Measurements from ENCODE around the gene LRGUK. TPM values are rescaled to one million over a fixed set of nuclear protein-coding genes. Genes with fewer than 3 reads are reported as not detected.

Gene LRGUK
- total RNA-seq, 1 donor from 2014 or later: 0.22 TPM

- intact Hi-C loops (cut with DNase I): no loop called here
- no peak for DNase-seq (ENCODE audit: missing footprints)
- no peak for ATAC-seq
These were observed 48.9 kb downstream of the LRGUK start for GRCh38 chr7:134176037-134176350.

DNA sequence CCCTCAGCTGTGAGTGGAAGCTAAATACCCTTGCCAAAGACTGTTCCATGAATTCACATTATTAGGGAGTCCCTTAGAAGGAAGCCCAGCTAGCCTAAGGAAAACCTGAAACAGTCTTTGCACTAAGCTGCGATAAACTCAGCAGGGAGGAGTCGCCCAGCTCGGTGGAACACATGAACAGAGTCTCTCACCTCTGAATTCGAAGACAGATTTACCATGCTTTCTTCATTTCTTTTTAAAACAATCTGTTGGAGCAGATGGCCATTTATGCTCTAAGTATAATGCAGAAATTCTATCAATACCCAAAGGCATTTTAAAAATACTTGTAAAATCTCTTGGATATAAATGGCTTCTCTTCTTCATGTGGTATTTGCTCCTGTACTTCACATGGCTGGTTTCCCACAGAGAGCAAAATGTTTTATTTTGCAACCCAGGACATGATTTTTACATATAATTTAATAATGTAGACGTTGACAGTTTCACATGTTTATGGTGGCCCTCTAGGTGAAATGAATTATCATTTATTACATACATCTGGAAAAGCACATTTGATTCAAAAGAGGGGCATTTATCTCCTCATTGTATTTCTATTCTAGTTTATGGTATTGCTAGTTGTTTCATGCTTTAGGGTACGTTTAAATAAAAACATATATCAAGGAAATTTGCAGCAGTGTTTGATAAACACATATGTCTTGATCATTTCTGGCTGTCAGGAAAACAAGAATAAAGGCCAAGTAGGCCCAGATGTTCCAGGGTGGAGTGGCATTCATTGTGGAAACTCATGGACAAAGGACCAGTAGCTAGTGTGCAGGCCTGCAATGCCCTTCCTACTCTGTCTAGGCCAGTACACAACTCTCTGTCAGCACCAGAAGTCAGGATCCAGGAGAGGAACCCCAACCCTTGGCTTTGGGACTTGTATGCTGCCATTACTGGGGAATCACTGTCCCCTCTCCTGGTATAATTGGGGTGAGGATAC lies 52.2 kb downstream of the LRGUK start:
- intact Hi-C loops (cut with DNase I): no loop called here
- ATAC-seq: no peak
- DNase-seq (ENCODE audit: missing footprints): no peak

- ATAC-seq (no peak), DNase-seq (ENCODE audit: missing footprints) (no peak)
- intact Hi-C loops (cut with DNase I): no loop called here
These were observed 53.2 kb downstream of the LRGUK start for GRCh38 chr7:134180376-134180775.

GRCh38 chr7:134182078-134182477 lies 54.9 kb downstream of the LRGUK start:
- ATAC-seq (no peak), DNase-seq (ENCODE audit: missing footprints) (no peak)
- intact Hi-C loops (cut with DNase I): no loop called here

DNA sequence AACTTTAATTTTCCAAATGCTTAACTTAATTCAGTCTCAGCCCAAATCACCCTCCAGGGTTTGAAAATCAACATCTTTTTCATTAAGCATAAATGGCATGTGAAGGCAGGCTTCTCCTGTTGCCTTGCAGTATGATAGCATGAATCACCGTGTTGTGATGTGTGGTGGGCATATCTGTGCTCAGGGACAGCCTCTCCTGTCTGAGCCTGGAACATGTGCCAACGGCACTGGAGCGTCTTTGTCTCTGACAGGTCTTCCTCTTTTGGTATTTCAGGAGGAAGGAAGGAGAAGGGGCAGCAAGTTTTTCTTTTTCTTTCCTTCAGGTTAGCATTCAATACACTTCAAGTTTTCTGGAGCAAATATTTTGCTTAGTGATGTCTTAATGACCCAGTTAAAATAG lies 57.6 kb downstream of the LRGUK start:
- no peak for ATAC-seq

DNA sequence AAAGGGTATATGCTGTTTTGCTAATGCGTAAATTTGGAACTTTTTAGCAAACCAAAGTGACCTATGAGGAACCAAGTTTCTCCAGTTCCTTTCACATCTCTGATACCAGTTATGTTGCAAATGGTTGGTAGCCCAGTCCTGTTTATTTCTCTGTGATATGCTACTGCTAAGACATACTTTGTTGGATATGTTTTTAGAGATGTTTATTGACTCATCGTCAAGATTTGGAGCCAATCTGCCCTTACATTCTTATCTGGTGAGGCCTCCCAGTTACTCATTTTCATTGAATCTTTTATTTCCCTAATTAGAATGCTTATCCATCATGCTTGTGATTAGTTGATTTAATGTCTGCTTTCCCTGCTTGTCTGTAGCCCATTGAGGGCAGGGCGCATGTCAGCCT lies 58.9 kb downstream of the LRGUK start:
- DNase-seq (ENCODE audit: missing footprints): no peak
- intact Hi-C loops (cut with DNase I): no loop called here
- no peak for ATAC-seq

More for the DNA sequence above, 57.6 kb downstream of the LRGUK start:
- intact Hi-C loops (cut with DNase I): no loop called here
- DNase-seq (ENCODE audit: missing footprints): no peak

DNA sequence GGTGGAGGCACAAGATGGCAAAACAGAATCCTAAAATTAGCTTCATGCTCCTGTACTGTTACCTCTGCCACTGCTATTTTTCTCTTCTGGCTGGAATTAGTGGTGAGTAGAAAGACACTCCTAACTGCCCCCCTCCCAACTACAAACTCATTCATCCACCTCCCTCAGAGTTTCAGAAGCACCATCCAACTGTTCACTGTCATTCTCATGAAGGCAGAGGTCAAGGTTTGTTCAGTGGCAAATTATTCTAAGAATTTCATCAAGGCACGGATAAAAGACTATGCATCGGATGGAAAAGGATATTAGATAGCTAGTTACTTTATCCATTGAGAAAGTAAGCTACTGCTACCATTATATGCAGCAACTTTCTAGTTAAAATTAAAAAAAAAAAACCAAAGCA lies 59.7 kb downstream of the LRGUK start:
- ATAC-seq (no peak), DNase-seq (ENCODE audit: missing footprints) (no peak)
- intact Hi-C loops (cut with DNase I): no loop called here

DNA sequence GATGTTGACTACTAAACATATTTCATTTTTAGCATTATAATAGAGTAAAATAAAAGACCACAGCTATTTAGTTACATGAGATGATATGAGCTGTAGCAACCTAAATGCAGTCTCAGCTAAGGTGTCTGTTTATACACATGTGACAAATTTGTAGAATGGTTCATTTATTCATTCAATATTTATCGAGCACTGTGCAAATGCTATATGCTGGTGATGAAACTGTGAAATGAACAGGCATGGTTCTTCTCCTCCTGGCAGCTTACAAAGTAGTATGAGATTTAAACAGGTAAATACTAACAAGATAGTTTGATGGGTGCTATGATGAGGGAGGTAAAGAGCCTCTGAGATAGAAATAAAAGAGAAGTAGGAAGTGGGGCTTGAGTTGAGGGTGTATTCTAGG lies 60.8 kb downstream of the LRGUK start:
- DNase-seq (ENCODE audit: missing footprints): no peak
- ATAC-seq: no peak
- intact Hi-C loops (cut with DNase I): no loop called here

DNA sequence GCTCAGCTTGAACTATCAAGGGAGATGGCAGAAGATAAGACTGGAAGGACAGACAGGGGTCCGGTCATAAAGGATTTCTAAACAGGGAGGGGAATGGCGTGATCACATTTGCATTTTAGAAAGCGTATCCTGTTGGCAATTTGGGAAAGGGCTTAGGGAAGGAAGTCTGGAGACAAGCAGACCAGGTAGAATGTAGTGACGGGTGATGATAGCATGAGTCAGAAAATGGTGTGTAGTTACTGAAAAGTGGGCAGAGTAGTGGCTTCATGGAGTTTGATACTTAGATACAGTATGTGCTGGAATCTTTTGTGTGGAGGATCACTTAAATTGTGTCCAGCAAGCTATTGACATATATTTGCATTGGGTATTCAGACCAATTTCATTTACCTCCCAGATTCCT lies 61.2 kb downstream of the LRGUK start:
- no peak for ATAC-seq
- intact Hi-C loops (cut with DNase I): no loop called here

DNA sequence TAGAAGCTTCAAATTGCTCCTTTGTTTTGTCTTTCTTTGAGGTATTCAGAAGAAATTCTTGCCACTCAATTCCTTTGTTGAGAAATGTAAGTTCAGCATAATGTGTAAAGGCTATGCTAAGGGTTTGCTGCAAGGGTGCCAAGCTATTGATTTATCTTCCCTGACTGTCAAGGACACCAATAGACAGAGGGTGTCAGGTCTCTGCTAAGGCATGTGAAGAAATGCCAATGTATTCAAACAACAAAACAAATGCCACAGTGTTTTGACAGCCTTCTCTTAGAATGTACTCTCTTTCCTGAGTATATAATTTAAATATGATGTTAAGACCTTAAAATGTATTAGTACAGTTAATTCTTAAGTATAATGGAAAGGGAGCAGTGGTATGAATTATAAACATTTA lies 62.4 kb downstream of the LRGUK start:
- intact Hi-C loops (cut with DNase I): no loop called here
- ATAC-seq: no peak
- no peak for DNase-seq (ENCODE audit: missing footprints)

More for the DNA sequence above, 61.2 kb downstream of the LRGUK start:
- no peak for DNase-seq (ENCODE audit: missing footprints)

GRCh38 chr7:134191876-134192275 lies 64.7 kb downstream of the LRGUK start:
- DNase-seq (ENCODE audit: missing footprints) (no peak), ATAC-seq (no peak)
- intact Hi-C loops (cut with DNase I): no loop called here

DNA sequence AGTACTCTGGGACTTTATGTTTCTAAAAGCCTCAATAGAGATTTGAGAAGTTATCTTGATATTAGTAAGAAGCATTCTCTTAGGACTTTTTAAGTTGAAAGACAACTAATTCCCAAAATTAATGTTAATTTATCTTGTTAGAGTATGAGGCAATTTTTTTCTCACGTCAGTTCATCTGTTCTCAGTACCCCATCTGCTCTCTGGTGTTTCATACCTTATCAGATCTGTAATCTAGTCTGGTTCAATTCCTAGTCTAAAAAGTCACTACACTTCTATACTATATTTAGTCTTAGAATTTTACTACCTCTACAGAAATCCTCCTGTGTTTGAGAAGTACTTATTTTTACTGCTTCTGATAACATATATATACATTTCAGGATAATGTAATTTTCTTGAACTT lies 66.1 kb downstream of the LRGUK start:
- intact Hi-C loops (cut with DNase I): no loop called here
- ATAC-seq (no peak), DNase-seq (ENCODE audit: missing footprints) (no peak)

- ATAC-seq (no peak), DNase-seq (ENCODE audit: missing footprints) (no peak)
These were observed 68.1 kb downstream of the LRGUK start for GRCh38 chr7:134195252-134195651.

GRCh38 chr7:134196439-134196838 lies 69.3 kb downstream of the LRGUK start:
- DNase-seq (ENCODE audit: missing footprints) (no peak), ATAC-seq (no peak)
- intact Hi-C loops (cut with DNase I): no loop called here

More at GRCh38 chr7:134195252-134195651, 68.1 kb downstream of the LRGUK start:
- intact Hi-C loops (cut with DNase I): no loop called here

GRCh38 chr7:134197345-134197744 lies 70.2 kb downstream of the LRGUK start:
- no peak for ATAC-seq
- no peak for DNase-seq (ENCODE audit: missing footprints)
- intact Hi-C loops (cut with DNase I): no loop called here

- ATAC-seq: no peak
- intact Hi-C loops (cut with DNase I): no loop called here
These were observed 73.8 kb downstream of the LRGUK start for GRCh38 chr7:134200970-134201369.

GRCh38 chr7:134201569-134202261 lies 74.6 kb downstream of the LRGUK start:
- no peak for ATAC-seq
- DNase-seq (ENCODE audit: missing footprints): no peak
- intact Hi-C loops (cut with DNase I): no loop called here

More at GRCh38 chr7:134200970-134201369, 73.8 kb downstream of the LRGUK start:
- no peak for DNase-seq (ENCODE audit: missing footprints)

DNA sequence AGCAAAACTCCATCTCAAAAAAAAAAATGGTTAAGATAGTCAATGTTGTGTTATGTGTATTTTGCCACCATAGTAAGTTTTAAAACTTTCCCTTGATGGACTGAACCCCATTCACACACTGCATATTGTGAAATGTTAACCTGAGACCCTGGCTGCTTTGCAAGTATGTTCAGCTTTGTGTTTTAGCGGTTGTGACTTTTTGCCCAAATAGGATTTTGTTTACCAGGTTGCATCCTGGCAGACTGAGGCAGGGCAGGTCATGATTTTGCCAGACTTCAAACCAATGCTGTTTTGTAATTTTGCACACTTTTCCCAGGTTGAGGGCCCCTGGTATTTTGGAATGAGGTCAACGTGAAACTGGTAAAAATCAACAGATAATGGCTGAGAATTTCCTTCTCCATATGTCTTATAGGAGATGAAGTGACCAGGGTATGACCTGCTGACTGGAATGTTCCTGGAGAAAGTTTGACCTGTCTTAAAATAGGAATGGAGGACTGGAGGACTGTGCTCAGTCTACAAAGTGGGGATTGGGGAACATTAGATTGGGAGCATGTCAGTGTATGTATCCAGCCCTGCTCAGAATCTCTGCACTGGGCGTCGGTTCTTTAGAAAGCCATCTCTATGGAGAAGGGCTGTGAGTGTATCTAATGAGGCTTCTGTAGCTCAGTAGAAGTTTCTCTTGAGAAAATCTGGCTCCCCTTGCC lies 76.2 kb downstream of the LRGUK start:
- ATAC-seq: no peak
- intact Hi-C loops (cut with DNase I): no loop called here
- DNase-seq (ENCODE audit: missing footprints): no peak

GRCh38 chr7:134209322-134210015 lies 82.3 kb downstream of the LRGUK start:
- ATAC-seq (no peak), DNase-seq (ENCODE audit: missing footprints) (no peak)
- intact Hi-C loops (cut with DNase I): no loop called here
